ENCODE measurements around the gene ST6GALNAC6. TPM values are rescaled to one million over a fixed set of nuclear protein-coding genes. Genes with fewer than 3 reads are reported as not detected.

ST6GALNAC6 gene
- polyA plus RNA-seq, 3 donors, result 8.2 to 14.4 (median 12.0) TPM

DNA sequence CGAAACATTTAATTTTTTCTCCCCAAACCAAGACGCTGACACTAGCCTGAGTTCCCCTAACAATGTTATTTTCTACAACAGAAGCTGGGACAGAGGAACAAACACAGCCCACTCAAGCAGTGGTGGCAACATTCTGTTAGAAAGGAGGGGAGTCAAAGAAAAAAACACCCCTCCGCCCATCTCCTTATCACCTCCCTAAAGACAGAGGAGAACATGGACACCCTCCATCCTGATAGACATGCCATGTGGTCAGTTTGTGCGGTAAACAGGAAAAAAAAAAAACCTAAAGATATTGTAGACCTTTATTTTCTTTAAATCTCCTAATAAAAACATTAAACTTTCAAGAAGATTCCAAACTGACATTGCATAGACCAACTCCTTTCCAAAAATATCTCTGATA is 41.2 kb upstream of the ST6GALNAC6 start:
- peaks cover 0 to 3% (median 0%) of the 10 kb centered on the region in 3 donors for H3K27me3 Mint-ChIP-seq (ENCODE audit: low read depth in 3 of 3)
- DNase-seq, result no peak
- Histone ChIP-seq H3K4me2 (replicated peaks; ENCODE audit: extremely low read depth, low read length, poor library complexity, severe bottlenecking) (no peak overlapping the region), H3K9me3 (replicated peaks in 1 of 2; ENCODE audit: control insufficient read depth in 1 of 2, insufficient read depth in 1 of 2, low read length in 2 of 2) (no peaks in the 10 kb centered on the region), H3K4me3 (replicated peaks in 1 of 3; ENCODE audit: low read depth in 2 of 3, low read length in 3 of 3) (no peak overlapping the region), H3K27ac (ENCODE audit: low read depth in 1 of 2, low read length in 2 of 2) (no peak overlapping the region), H3K79me2 (ENCODE audit: insufficient read depth, low read length) (peaks cover 20% of the 10 kb centered on the region), H3K27me3 (ENCODE audit: control insufficient read depth in 2 of 2, insufficient read depth in 2 of 2, low read length in 2 of 2) (no peaks in the 10 kb centered on the region), H2AFZ (ENCODE audit: insufficient read depth, low read depth, low read length, poor library complexity, severe bottlenecking) (no peak overlapping the region), H3K36me3 (replicated peaks in 1 of 2; ENCODE audit: control insufficient read depth in 1 of 2, insufficient read depth in 2 of 2, low read length in 2 of 2) (peaks cover 0 to 1% of the 10 kb centered on the region in 2 donors), H3K9ac (ENCODE audit: insufficient read depth, low read length, poor library complexity, severe bottlenecking) (no peak overlapping the region), H4K20me1 (ENCODE audit: insufficient read depth, low read length) (peaks cover 15% of the 10 kb centered on the region), H3K4me1 (ENCODE audit: control insufficient read depth in 1 of 2, insufficient read depth in 2 of 2, low read length in 2 of 2) (peaks cover 32 to 38% of the 10 kb centered on the region in 2 donors)
- intact Hi-C loops (cut with micrococcal nuclease), result loop anchor here (5.0 to 10.0 kb wide), 2 partner anchors 144 to 177 kb away; no protein-coding TSS in a partner anchor
- 100% methylated on average over 1 of the region's 4 CpGs for WGBS (ENCODE audit: insufficient coverage)
- H3K4me3 Mint-ChIP-seq, result no peak overlapping the region
- H3K4me1 Mint-ChIP-seq, result peaks cover 38% of the 10 kb centered on the region
- H3K27ac Mint-ChIP-seq, result no peak overlapping the region
- TF ChIP-seq, protein P1, sequence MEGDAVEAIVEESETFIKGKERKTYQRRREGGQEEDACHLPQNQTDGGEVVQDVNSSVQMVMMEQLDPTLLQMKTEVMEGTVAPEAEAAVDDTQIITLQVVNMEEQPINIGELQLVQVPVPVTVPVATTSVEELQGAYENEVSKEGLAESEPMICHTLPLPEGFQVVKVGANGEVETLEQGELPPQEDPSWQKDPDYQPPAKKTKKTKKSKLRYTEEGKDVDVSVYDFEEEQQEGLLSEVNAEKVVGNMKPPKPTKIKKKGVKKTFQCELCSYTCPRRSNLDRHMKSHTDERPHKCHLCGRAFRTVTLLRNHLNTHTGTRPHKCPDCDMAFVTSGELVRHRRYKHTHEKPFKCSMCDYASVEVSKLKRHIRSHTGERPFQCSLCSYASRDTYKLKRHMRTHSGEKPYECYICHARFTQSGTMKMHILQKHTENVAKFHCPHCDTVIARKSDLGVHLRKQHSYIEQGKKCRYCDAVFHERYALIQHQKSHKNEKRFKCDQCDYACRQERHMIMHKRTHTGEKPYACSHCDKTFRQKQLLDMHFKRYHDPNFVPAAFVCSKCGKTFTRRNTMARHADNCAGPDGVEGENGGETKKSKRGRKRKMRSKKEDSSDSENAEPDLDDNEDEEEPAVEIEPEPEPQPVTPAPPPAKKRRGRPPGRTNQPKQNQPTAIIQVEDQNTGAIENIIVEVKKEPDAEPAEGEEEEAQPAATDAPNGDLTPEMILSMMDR (IDR thresholded peaks at IDR 0.05), result no peak
- peaks cover 9 to 13% of the 10 kb centered on the region in 2 donors for H3K36me3 Mint-ChIP-seq
- no peaks in the 10 kb centered on the region for H3K9me3 Mint-ChIP-seq

DNA sequence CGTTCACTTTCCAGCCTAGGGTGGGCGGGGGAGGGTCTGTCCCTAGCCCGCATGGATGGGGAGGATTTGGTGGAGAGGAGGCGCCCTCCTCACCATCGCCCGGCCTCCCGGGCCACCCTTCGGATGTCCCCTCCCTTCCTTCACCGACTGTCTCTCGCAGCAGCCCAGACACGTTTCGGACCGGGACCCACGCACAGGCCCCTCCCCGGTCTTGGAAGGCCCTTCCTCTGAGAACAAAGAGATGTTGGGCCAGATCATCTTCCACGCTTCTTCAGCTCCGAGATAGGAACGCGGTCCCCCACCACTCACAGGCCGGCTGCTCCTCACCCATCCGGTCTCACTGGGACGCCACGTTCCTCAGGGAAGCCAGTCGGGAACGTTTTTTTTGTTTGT is 38.9 kb upstream of the ST6GALNAC6 start:
- H3K36me3 Mint-ChIP-seq, result peaks cover 11 to 30% of the 10 kb centered on the region in 2 donors
- H3K27me3 ChIP-seq (ENCODE audit: control insufficient read depth in 2 of 2, insufficient read depth in 2 of 2, low read length in 2 of 2), result no peaks in the 10 kb centered on the region
- H3K79me2 ChIP-seq (ENCODE audit: insufficient read depth, low read length), result peaks cover 24% of the 10 kb centered on the region
- H3K4me1 Mint-ChIP-seq, result peaks cover 43% of the 10 kb centered on the region
- H3K9me3 ChIP-seq (replicated peaks in 1 of 2; ENCODE audit: control insufficient read depth in 1 of 2, insufficient read depth in 1 of 2, low read length in 2 of 2), result no peaks in the 10 kb centered on the region
- no peak overlapping the region for H3K4me3 Mint-ChIP-seq
- H4K20me1 ChIP-seq (ENCODE audit: insufficient read depth, low read length), result peaks cover 30% of the 10 kb centered on the region
- peak overlapping the region; percentile 89 for H2AFZ ChIP-seq (ENCODE audit: insufficient read depth, low read depth, low read length, poor library complexity, severe bottlenecking)
- peak overlapping the region; percentile 68 for H3K9ac ChIP-seq (ENCODE audit: insufficient read depth, low read length, poor library complexity, severe bottlenecking)
- no peak overlapping the region for H3K27ac Mint-ChIP-seq
- H3K4me2 ChIP-seq (replicated peaks; ENCODE audit: extremely low read depth, low read length, poor library complexity, severe bottlenecking), result peak overlapping the region; percentile 93
- peaks cover 0 to 3% (median 2%) of the 10 kb centered on the region in 3 donors for H3K27me3 Mint-ChIP-seq (ENCODE audit: low read depth in 3 of 3)
- DNase-seq, result no peak
- peak overlapping the region in 1 of 3 experiments; percentile 89 for H3K4me3 ChIP-seq (replicated peaks in 1 of 3; ENCODE audit: low read depth in 2 of 3, low read length in 3 of 3)
- peaks cover 31 to 38% of the 10 kb centered on the region in 2 donors for H3K4me1 ChIP-seq (ENCODE audit: control insufficient read depth in 1 of 2, insufficient read depth in 2 of 2, low read length in 2 of 2)
- peaks cover 2 to 9% of the 10 kb centered on the region in 2 donors for H3K36me3 ChIP-seq (replicated peaks in 1 of 2; ENCODE audit: control insufficient read depth in 1 of 2, insufficient read depth in 2 of 2, low read length in 2 of 2)
- no peak overlapping the region for H3K27ac ChIP-seq (ENCODE audit: low read depth in 1 of 2, low read length in 2 of 2)
- no peaks in the 10 kb centered on the region for H3K9me3 Mint-ChIP-seq
- intact Hi-C loops (cut with micrococcal nuclease), result no loop called here
- TF ChIP-seq, protein P1 (IDR thresholded peaks at IDR 0.05), result no peak
- 84% methylated on average over 12 of the region's 25 CpGs for WGBS (ENCODE audit: insufficient coverage)
